HG03571 (cell line): Measurements from ENCODE around the gene NFIC.
"Not testable (repeated sequence)": the region's sequence is repeated elsewhere in the genome, so short reads cannot be mapped to it uniquely, and the experiment has no call there.

Source experiments
- ATAC-seq: cut with Tn5 transposase; IDR thresholded peaks from one replicate; pipeline ENCODE4 v1.9.1; 2021; ENCODE audit not compliant: unreplicated experiment

NFIC gene

GRCh38 chr19:3506384-3507340, 140.3 kb downstream of the NFIC start:
- no peak for ATAC-seq

- no peak for ATAC-seq
Observed at GRCh38 chr19:3507371-3508120, 141.2 kb downstream of the NFIC start.

GRCh38 chr19:3508121-3508661, 141.8 kb downstream of the NFIC start:
- not testable (repeated sequence) for ATAC-seq

GRCh38 chr19:3508771-3509535, 142.6 kb downstream of the NFIC start:
- ATAC-seq, result no peak

DNA sequence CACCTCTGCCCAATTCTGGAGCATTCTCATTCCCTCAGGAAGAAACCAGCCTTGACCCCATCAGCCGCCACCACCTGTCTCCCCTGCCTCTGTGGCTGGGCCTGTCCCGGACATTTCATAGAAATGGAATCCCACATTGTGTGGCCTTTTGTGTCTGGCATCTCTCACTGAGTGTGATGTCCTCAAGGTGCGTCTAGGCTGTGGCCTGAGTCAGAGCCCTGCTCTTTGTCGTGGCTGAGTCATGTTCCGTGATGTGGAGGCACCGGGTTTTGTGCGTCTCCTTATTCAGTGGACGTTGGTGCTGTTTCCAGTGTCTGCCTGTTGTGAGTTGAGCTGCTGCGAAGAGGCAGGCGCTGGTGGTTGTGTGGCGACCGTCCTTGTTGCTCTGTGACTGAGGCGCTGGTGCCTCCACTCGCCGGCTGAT, 143.2 kb downstream of the NFIC start:
- ATAC-seq, result no peak

GRCh38 chr19:3510727-3511126, 144.3 kb downstream of the NFIC start:
- ATAC-seq, result no peak

- no peak for ATAC-seq
Observed at GRCh38 chr19:3511506-3512251, 145.3 kb downstream of the NFIC start.

GRCh38 chr19:3512562-3513228, 146.3 kb downstream of the NFIC start:
- ATAC-seq, result no peak

DNA sequence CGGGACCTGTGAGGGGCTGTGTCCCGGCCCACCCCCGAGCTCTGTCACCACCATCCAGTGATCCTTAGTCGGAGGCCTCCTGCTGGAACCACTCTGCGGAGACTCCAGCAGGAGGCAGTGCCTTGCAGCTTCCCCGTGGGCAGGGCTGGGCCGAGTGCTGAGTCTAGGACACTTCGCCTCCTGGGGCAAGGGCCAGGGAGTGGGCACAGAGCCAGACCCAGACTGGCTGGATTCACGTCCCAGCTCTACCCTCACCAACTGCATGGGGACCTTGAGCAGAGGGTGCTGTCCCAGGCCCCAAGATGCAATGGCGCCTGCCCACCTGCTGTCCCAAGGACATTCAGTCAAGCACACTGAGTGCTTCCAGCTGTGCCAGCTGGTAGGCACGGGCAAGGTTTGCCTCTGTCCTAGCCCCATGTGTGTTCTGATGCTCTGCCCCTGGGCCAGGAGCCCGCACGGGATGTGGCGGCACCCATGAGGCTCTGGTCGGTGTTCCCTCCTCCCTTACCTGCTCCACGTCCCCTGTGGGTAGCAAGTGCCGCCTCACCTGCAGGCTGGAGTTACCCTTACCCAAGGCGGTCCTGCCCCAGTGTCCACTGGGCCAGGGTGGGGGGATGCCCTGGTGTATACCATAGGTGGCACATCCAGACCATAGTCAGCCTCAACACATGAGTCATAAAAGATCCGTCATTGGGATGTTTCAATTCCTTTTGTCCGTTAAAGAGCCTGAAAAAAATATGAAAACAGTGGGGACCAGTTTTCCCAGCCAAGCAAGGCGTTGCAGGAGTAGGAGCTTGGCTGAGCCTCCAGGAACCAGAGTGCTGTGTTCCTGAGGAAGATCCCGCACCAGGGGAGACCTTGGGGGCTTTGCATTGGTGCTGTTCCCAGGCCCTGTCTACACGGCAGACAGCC, 147.1 kb downstream of the NFIC start:
- ATAC-seq, result no peak

- no peak for ATAC-seq
Observed at GRCh38 chr19:3514930-3515329, 148.5 kb downstream of the NFIC start.

- no peak for ATAC-seq
Observed at GRCh38 chr19:3515891-3516422, 149.6 kb downstream of the NFIC start.

DNA sequence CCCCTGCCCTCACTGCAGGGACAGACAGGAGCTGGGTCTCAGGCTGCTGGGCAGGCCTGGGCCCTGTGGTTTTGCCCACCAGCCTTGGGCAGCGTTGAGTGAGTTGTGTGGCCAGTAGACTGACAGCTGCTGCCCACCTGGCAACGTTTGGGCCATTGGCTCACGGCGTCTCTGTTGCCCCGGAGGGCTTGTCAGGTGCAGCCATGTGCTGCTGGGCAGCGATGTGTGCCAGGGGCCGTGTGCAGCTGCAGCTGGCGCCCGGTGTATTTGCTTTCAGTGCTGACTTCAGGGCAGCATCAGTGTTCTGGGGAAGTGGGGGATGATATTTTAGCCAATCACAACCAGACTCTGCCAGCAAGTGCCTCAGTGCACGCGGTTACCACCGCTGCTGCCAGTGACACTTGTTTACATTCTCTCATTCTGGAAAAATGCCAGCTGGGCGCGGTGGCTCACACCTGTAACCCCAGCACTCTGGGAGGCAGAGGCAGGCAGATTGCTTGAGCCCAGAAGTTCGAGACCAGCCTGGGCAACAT, 150.4 kb downstream of the NFIC start:
- ATAC-seq, result no peak

GRCh38 chr19:3517638-3518037, 151.3 kb downstream of the NFIC start:
- ATAC-seq, result no peak

DNA sequence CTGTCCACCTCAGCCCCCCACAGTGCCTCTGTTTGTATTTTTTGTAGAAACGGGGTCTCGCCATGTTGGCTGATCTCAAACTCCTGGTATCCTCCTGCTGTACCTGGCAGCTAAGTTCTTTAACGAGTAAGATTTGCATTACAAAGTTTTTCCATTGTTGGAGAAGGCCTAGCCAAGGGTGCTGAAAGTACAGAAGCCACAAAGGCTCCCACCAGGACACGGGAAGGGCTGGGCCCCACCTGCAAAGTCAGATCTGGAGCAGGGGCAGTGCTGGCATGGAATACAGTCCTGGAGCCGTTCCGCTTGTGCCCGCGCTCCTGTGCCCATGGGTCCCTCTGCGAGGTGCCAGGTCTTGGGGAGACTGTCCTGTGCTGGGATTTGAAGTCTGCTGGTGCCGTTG, 151.9 kb downstream of the NFIC start:
- no peak for ATAC-seq

GRCh38 chr19:3518659-3519058, 152.3 kb downstream of the NFIC start:
- no peak for ATAC-seq
